Muscle of arm (tissue), 12 donors: ENCODE data around the gene SGF29. TPM values are rescaled to one million over a fixed set of nuclear protein-coding genes. Genes with fewer than 3 reads are reported as not detected.
"Not testable (repeated sequence)": the region's sequence is repeated elsewhere in the genome, so short reads cannot be mapped to it uniquely, and the experiment has no call there.

Experiments
- DNase-seq: peaks from one replicate; pipeline ENCODE4 v3.0.0-alpha.2; 2013
- polyA plus RNA-seq, 12 donors: library from polyadenylated mRNA; unstranded; fragments of 120-200 nt; gene quantifications; one replicate each; pipeline ENCODE4 v1.2.1, GENCODE V29; 2013; ENCODE audit not compliant: insufficient read length in 12 of 12

The SGF29 gene
- polyA plus RNA-seq, 12 donors, result 8.4 to 26.0 (median 14.8) TPM; not detected in 1

- DNase-seq, result not testable (repeated sequence)
Observed at GRCh38 chr16:28608867-28609596, 55.3 kb downstream of the SGF29 start.

- no peak for DNase-seq
Observed at GRCh38 chr16:28609631-28610594, 56.2 kb downstream of the SGF29 start, which contains the start of gene SULT1A1. Gene SULT1A1, minus strand, starts transcription at chr16:28610044. Its CDS starts 1,189 bp downstream, at chr16:28608855.

- DNase-seq, result no peak
Observed at GRCh38 chr16:28610595-28611191, 57.0 kb downstream of the SGF29 start.

GRCh38 chr16:28612359-28613280 is 58.9 kb downstream of the SGF29 start:
- not testable (repeated sequence) for DNase-seq

GRCh38 chr16:28613912-28614311 is 60.2 kb downstream of the SGF29 start:
- not testable (repeated sequence) for DNase-seq

GRCh38 chr16:28614561-28614960 is 60.8 kb downstream of the SGF29 start:
- DNase-seq, result not testable (repeated sequence)

GRCh38 chr16:28615486-28616223 is 61.9 kb downstream of the SGF29 start:
- not testable (repeated sequence) for DNase-seq

GRCh38 chr16:28616224-28616577 is 62.5 kb downstream of the SGF29 start:
- DNase-seq, result not testable (repeated sequence)

- no peak for DNase-seq
Observed at GRCh38 chr16:28616636-28617035, 62.9 kb downstream of the SGF29 start.

GRCh38 chr16:28617874-28618273 is 64.2 kb downstream of the SGF29 start:
- DNase-seq, result no peak

- not testable (repeated sequence) for DNase-seq
Observed at GRCh38 chr16:28620316-28620715, 66.6 kb downstream of the SGF29 start.

GRCh38 chr16:28621481-28622155 is 67.9 kb downstream of the SGF29 start:
- no peak for DNase-seq

GRCh38 chr16:28622532-28623171 is 68.9 kb downstream of the SGF29 start:
- DNase-seq, result not testable (repeated sequence)

GRCh38 chr16:28623172-28623711 is 69.5 kb downstream of the SGF29 start:
- DNase-seq, result peak; percentile 38

- DNase-seq, result not testable (repeated sequence)
Observed at GRCh38 chr16:28630905-28631304, 77.2 kb downstream of the SGF29 start.

GRCh38 chr16:28636093-28636823 is 82.5 kb downstream of the SGF29 start:
- not testable (repeated sequence) for DNase-seq

- DNase-seq, result not testable (repeated sequence)
Observed at GRCh38 chr16:28637765-28638164, 84.0 kb downstream of the SGF29 start, which contains the start of gene NPIPB8. Gene NPIPB8, plus strand, starts transcription at chr16:28638065. Its CDS starts 296 bp downstream, at chr16:28638361.

GRCh38 chr16:28638359-28638758 is 84.6 kb downstream of the SGF29 start:
- not testable (repeated sequence) for DNase-seq
